DMS153 (cell line): Measurements from ENCODE around the gene MUC5AC.
A peak's percentile ranks its signal among the peaks of the same experiment; 100 is the strongest.
"Not testable (repeated sequence)": the region's sequence is repeated elsewhere in the genome, so short reads cannot be mapped to it uniquely, and the experiment has no call there.

ENCODE experiments used
- DNase-seq: peaks from one replicate; lab custom pipeline; 2025; lab: John Stamatoyannopoulos, UW

Gene MUC5AC

DNA sequence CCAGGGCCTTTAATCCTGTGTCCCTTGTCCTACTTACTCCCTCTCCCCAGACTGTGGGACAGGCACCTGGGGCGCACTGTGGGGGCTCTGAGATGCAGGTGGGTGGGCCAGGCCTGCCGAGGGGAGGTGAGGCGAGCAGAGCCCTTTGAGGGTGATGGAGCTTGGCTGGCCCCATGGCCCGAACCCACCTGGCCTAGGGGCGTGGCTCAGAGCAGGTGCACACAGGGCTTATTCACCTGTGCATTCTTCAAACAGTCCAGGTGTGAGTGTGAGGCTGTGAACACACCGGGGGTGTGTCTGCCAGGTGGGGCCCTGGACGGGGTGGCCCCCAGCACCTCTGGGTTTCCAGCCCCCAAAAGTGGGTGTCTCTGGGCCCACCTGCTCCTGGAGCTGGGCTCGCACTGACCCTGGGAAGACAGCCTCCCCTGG is 9.0 kb upstream of the MUC5AC start:
- no peak for DNase-seq

DNA sequence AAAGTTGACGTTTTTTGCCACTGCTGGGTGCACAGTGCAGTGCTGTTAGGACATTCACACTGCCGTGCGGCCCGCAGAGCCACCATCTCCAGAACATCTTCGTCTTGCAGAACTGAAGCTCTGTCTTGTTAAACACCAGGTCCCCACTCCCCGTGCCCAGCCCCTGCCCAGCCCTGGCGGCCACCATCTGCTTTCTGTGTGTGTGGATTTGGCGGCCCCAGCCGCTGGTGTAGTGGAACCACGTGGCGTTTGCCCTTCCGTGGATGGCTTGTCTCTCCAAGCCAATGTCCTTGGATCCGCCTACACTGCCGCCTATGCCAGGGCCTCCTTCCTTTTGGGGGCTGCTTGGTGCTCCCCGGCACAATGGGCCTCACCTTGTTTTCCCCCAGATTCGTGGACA is 8.2 kb upstream of the MUC5AC start:
- no peak for DNase-seq

DNA sequence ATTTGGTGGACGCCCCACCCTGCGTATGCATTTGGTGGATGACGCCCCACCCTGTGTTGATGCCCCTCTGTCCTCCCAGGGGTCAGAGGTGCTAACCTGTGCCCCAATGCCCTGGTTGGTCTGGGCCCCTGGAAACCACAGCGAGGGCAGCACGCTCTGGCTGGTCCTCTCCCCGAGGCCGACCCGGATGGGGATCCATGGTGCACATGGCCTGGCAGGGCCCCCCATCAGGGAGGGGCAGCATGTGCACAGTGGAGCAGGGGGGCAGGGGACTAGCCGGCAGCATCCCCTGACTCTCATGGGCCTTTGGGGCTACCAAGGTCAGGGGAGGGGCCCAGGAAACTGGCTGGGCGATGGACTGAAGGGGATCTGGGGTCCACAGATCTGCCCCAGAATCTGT is 7.6 kb upstream of the MUC5AC start:
- DNase-seq: no peak

DNA sequence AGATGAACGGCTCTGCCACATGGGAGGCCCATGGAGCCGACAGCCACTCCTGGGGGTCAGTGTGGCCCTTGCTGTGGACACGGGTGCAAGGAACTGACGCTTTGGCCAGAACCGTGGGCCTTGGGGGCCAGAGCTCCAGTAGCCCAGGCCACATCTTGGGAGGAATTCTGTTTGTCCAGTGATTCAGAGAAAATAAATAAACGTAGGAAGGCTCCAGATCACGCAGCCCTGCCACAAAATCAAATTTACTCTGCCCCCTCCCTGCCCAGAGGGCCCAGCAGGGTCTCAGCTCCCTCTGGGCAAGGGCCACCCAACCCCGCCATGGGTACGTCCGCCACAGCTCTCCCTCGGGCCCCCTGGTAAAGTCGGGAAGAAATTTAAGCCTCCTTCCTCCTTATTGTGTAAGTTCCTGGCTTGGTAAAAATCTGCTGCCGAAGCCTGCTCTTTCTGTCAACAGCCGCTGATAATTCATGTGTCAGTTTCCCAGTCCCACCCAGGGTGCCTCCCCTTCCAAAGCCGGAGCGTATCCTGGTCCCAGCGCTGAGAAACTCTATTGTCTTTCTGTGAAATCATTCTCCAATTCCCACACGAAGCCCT is 6.9 kb upstream of the MUC5AC start:
- DNase-seq: no peak

- DNase-seq: no peak
These were observed 6.1 kb upstream of the MUC5AC start for GRCh38 chr11:1151366-1152315.

DNA sequence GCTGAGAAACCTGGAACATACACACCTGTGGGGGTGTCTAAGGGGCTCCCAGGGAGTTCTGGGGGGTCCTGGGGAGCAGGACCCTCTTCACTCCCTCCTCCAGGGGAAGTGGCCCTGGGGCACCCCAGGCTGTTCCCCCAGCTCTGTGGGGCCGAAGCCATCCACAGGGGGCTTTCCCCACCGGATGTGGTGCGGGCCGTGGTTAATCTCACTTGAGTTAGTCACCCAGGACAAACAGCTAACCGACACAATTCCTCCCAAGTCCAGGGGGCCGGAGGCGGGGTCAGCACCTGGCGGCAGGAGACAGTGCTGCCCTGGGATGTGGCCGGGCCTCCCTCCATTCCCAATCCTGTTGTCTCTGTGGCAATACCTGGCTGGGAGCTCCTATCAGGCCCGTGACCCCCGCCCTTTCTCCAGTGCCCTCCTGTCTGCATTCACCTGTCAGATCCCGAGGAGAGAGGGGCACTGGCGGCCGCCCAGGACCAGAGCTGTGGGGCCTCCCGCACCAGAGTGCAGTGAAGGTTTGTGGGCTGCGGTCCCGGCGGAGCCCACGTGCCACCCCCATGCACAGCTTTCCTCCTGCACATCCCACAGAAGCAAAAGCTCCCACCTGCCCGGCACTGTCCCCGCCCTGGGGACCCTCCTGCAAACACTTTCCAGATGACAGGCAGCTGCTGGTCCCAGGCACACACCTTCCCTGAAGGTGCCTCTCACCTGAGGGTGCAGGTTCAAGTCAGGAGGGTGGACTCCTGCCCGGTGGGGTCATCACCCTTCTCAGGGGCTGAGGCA is 5.2 kb upstream of the MUC5AC start:
- DNase-seq: no peak

DNA sequence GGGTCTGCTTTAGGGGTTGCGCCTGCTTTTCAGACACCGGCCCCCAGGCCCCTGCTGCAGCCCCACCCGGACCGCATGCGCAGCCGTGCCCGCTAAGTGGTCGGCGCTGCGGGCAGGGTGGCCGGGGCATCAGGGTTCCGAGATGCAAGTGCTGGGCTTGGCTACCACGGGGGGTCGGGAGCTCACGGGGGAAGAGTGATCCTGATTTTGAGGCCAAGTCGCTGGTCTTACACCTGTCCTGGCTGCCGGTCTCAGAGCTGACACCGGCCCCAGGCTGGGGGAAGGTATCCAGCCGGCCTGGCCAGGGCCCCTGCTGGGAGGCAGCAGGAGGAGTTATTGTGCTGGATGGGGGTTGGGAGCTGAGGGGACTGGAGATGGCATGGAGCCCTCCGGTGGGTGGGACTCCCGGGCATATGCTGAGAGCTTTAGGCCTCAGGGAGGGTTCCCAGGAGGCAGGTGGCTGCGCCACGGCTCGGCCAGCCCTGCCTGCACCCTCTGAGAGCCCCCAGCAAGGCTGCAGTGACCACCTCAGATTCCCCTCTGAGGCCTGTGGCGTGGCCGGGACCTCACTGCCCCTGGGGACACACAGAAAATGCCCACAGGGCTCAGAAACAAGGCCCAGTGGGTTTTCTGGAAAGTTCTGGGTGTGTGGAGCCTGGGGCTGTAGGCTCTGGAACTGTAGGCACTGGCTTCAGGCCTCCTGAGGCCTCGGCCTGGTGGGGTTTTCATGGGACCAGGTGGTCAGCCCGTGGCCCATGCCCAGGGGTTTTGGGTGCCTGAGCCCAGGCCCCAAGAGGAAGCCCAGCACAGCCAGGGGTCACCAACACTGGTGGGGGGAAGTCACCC is 4.4 kb upstream of the MUC5AC start:
- DNase-seq: peak; percentile 18

GRCh38 chr11:1153951-1154493 is 3.7 kb upstream of the MUC5AC start:
- no peak for DNase-seq

DNA sequence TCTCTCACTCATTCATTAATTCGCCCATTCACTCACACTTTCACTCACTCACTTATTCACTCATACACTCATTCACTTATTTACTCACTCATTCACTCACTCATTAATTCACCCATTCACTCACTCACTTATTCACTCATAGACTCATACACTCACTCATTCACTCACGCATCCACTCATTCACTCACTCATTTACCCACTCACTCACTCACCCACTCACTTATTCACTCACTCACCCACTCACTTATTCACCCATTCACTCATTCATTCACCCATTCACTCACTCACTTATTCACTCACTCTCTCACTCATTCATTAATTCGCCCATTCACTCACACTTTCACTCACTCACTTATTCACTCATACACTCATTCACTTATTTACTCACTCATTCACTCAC is 3.1 kb upstream of the MUC5AC start:
- DNase-seq: not testable (repeated sequence)

- DNase-seq: no peak
These were observed 2.5 kb upstream of the MUC5AC start for GRCh38 chr11:1155274-1155693.

DNA sequence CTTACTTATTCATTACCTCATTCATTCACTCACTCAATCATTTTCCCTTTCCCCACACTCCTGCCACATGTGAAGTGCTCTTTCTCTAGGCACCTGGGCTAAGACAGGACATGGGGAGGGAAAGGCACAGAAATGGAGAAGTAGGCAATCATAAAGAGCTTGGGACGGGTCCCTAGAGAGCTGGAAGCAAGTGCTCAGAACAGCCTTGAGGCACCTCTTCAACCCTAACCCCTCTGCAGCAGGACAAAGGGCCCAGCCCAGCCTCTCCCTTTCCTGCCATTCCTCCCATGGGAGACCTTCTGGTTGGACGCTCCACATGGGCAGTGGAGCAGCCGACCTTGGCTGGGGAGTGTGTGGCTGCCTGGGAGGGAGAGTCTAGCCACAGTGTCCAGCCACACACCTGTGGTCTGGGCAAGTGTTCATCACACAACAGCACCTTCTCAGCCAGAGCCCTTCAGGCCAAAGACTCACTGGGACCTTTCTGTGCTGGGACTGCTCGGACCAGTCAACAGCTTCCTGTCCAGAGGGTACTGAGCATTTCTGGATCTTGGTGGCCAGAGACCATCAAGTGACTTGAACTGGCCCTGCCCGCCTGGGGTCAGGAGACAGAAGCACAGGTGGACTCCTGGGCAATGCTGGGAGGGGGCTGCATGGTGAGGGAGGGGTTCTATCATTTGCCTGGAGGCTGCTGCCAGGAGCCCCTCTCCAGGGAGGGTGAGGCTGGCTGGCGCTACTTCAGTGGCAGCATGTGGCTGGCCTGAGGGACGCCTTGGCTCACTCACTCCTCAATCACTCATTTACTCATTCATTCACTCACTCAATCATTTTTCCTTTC is 1.0 kb upstream of the MUC5AC start:
- no peak for DNase-seq

DNA sequence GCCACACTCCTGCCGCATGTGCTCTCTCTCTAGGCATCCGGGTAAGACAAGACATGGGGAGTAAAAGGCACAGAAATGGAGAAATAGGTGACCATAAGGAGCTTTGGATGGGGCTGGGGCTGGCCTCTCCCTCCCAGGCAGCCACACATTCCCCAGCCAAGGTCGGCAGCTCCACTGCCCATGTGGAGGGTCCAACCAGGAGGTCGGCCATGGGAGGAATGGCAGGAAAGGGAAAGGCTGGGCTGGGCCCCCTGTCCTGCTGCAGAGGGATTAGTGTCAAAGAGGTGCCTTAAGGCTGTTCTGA is 460 bp upstream of the MUC5AC start:
- DNase-seq: no peak

GRCh38 chr11:1158681-1159487 is 1.1 kb downstream of the MUC5AC start:
- no peak for DNase-seq

- not testable (repeated sequence) for DNase-seq
These were observed 1.9 kb downstream of the MUC5AC start for GRCh38 chr11:1159488-1160220.

DNA sequence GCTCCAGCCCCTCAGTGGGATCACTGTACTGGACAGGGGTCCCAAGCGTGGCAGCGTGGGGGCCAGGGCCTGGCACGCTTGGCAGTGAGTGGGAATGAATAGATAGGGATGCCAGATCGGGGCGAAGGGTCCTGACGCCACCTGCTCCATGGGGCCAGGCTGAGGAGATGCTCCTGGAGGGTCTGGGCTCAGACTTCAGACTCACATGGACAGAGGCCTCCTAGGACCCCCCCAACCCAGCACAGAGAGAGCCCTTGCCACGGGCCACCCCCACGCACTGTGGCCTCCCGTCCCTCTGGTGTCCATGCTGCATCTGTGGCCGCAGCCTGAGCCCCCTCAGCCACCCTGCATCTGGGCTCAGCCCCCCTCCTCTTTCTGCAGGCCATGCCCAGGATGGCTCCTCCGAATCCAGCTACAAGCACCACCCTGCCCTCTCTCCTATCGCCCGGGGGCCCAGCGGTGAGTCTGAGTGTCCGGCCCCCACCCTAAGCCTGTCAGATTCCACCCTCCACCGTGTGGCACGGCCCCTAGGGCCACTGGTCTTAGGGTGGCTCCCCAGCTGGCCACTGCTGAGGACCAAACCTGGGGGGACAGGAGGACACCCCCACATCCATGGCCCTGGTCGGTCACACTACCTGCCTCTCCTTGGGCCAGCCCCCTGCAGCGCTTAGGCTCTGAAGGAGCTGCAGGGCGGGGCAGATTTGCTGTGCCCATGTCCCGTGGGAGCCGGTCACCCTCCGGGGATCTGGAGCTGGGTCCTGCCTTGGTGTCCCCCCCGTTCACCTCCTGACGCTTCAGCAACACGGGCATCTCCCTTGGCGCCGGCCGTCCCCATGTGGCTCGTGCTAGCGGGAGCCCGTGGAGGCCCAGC is 2.7 kb downstream of the MUC5AC start:
- no peak for DNase-seq

DNA sequence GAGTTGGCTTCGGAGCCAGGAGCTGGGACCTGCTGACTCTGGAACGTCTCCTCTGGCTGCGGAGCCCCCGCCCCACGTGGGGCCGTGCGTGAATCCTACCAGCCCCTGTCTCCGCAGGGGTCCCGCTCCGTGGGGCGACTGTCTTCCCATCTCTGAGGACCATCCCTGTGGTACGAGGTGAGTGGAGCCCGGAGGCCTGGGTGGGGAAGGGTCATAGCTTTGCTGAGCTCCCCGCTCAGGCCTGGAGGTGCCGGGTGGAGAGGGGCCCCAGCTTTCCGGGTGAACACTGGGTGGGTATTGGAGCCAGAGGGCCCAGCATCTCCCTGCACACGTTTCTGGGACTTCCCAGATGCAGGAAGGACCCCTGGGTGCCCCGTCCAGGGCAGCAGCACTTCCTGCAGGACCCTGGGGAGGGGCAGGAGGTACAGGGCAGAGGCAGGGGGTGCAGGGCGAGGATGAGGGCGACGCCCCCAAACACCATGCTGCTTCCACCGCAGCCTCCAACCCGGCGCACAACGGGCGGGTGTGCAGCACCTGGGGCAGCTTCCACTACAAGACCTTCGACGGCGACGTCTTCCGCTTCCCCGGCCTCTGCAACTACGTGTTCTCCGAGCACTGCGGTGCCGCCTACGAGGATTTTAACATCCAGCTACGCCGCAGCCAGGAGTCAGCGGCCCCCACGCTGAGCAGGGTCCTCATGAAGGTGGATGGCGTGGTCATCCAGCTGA is 3.8 kb downstream of the MUC5AC start:
- DNase-seq: no peak

DNA sequence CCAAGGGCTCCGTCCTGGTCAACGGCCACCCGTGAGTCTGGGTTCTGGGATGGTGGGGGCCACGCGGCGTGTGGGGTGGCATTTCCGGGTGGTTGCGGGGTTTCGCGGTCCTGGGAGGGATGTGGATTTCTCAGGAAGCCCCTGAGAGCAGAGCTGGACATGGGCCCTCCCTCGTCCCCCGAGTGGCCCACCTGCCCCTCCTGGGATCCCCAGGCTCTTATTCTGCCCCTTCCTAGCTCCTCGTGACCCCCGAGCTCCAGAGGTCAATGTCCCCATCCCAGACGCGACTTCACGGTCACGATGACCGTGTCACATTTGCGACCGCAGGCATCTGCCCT is 4.4 kb downstream of the MUC5AC start:
- DNase-seq: no peak
